ENCODE data around the gene GAGE12F.

- TF ChIP-seq, protein P1, sequence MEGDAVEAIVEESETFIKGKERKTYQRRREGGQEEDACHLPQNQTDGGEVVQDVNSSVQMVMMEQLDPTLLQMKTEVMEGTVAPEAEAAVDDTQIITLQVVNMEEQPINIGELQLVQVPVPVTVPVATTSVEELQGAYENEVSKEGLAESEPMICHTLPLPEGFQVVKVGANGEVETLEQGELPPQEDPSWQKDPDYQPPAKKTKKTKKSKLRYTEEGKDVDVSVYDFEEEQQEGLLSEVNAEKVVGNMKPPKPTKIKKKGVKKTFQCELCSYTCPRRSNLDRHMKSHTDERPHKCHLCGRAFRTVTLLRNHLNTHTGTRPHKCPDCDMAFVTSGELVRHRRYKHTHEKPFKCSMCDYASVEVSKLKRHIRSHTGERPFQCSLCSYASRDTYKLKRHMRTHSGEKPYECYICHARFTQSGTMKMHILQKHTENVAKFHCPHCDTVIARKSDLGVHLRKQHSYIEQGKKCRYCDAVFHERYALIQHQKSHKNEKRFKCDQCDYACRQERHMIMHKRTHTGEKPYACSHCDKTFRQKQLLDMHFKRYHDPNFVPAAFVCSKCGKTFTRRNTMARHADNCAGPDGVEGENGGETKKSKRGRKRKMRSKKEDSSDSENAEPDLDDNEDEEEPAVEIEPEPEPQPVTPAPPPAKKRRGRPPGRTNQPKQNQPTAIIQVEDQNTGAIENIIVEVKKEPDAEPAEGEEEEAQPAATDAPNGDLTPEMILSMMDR (IDR thresholded peaks at IDR 0.05; ENCODE audit: low read depth, low read length), result no peak
- TF ChIP-seq EZH2phosphoT487 (IDR thresholded peaks at IDR 0.05; ENCODE audit: low read depth), result no peak
Observed at GRCh38 chrX:49610718-49611310, 50.2 kb downstream of the GAGE12F start.

Measured in OCI-LY3 (cell line).